GM10248 (cell line): Measurements from ENCODE around the gene ALG14.

Experiments
- CTCF ChIA-PET: fragments of 300-600 bp; sonication (Branson Sonifier 250); formaldehyde crosslinking; extraction: SDS; loops from one replicate; lab custom pipeline; 2021; ENCODE audit warnings: antibody characterized with exemption; lab: Yijun Ruan, JAX
- POLR2A ChIA-PET: fragments of 350-650 bp; sonication (Branson Sonifier 250); formaldehyde crosslinking; extraction: SDS; loops from one replicate; lab custom pipeline; 2020; ENCODE audit warnings: antibody characterized with exemption; lab: Yijun Ruan, JAX
- DNase-seq: peaks from one replicate; pipeline ENCODE4 v3.0.0; 2012; ENCODE audit errors: extremely low spot score
- CTCF ChIP-seq: IDR thresholded peaks from 2 replicates; pipeline ENCODE4 v1.5.1; 2012; ENCODE audit warnings: mild to moderate bottlenecking, low read depth; ENCODE audit errors: extremely low read depth, missing control alignments, control extremely low read depth

ALG14 gene

GRCh38 chr1:95012389-95012788 is 60.4 kb downstream of the ALG14 start:
- TF ChIP-seq CTCF: no peak
- CTCF ChIA-PET: interaction anchor here (0.8 to 3.6 kb wide), 2 partner anchors 28 to 31 kb away, joined by 3 to 12 read pairs; no protein-coding TSS in a partner anchor
- POLR2A ChIA-PET: no interaction called here
- no peak for DNase-seq

DNA sequence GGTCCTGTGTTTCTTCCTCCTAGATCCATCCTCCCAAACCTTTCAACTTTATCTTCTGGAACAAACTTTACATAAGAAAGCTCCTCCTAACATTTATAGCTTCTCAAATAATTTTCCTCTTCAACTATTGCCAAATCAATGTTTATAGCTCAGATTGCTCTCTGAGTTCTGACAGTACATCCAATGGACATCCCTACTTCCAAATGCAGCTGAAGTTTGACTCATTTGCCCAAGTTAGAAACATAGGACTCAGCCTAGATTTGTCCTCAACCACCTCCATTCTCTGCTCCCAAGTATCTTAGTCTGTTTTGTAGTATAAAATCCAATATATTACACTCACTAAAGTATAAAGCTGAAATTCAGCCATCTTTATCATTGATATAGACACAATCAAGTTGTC is 62.6 kb downstream of the ALG14 start:
- CTCF ChIA-PET: interaction anchor here (0.6 to 1.3 kb wide), 3 partner anchors 8 to 35 kb away, joined by 3 to 4 read pairs (median 3); no protein-coding TSS in a partner anchor
- POLR2A ChIA-PET: no interaction called here
- TF ChIP-seq CTCF: no peak
- no peak for DNase-seq

DNA sequence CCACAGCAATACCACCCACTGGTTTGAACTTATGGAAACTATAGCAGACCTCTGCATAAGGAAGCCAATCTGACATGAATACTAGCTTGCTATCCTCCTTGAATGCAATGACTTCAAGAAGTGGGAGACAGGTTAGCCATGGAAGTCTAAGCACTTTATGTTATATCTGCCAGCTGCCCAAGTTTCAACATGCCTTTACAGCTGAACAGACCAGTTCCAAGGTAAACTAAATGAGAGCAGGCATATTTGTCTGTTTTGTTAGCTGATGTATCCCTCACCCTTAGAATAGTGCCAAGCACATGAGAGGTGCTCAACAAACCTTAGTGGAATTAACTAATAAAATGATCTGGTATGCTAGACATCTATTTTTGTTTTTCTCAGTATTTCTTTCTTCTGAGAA is 65.1 kb downstream of the ALG14 start:
- CTCF ChIA-PET: interaction anchor here (1.0 to 2.3 kb wide), 6 partner anchors 9 to 153 kb away, joined by 3 to 12 read pairs (median 4); no protein-coding TSS in a partner anchor
- TF ChIP-seq CTCF: no peak
- no peak for DNase-seq
- POLR2A ChIA-PET: no interaction called here

DNA sequence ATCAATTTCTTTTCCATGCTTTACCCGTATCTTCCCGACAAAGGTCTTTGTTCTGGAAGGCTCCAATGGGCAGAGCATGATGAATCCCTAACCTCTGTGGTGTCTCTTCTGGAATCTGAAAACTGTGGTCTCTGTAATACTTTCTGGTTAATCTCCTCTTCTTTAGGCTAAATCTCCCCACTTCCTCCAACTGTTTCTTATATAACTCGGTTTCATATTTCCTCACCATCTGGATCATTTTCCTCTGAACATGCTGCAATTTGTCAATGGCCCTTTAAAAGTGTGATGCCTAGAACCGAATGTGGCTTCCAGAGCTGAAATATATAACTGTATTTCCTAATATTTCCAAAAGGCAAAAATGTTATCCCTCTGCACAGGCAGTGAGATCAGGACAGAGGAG is 66.1 kb downstream of the ALG14 start:
- no peak for TF ChIP-seq CTCF
- no peak for DNase-seq
- ChIA-PET POLR2A (no interaction called here), CTCF (interaction anchor here (1.4 to 2.3 kb wide), 2 partner anchors 23 to 152 kb away, joined by 3 to 12 read pairs; no protein-coding TSS in a partner anchor)

DNA sequence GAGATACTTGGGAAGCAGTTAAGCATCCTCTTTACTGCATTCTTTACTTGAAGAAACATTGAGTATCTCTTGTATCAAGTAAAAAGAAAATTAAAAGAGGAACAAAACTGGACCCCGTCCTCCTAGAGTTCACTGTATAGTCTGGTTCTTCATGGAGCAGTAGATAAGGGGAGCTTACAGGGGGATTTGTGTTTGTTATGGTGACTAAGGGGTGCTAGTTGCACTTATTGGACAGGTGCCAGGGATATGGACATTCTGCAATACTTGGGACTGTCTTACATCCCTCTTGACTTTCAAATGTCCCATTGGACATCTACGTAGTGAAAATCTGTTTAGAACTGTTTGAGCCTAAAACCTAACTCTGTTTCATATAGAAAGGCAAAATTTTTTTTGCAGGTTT is 67.2 kb downstream of the ALG14 start:
- ChIA-PET POLR2A (no interaction called here), CTCF (no interaction called here)
- no peak for TF ChIP-seq CTCF
- no peak for DNase-seq

- DNase-seq: no peak
- ChIA-PET POLR2A (no interaction called here), CTCF (interaction anchor here (1.3 kb wide), 1 partner anchor 9 kb away, joined by 5 read pairs; no protein-coding TSS in a partner anchor)
- no peak for TF ChIP-seq CTCF
These were observed 68.7 kb downstream of the ALG14 start for GRCh38 chr1:95004013-95004412.

DNA sequence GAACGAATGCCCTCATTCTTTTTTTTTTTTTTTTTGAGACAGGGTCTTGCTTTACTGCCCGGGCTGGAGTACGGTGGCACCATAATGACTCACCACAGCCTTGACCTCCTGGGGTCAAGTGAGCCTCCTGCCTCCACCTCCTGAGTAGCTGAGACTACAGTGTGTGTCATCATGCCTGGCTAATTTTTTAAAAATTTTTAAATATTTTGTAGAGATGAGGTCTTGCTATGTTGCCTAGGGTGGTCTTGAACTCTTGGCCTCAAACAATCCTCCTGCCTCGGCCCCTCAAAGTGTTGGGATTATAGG is 69.4 kb downstream of the ALG14 start:
- POLR2A ChIA-PET: no interaction called here
- no peak for TF ChIP-seq CTCF
- CTCF ChIA-PET: interaction anchor here (1.1 to 1.3 kb wide), 2 partner anchors 9 to 39 kb away, joined by 4 to 5 read pairs; no protein-coding TSS in a partner anchor
- no peak for DNase-seq
